Pancreas (tissue), 10 donors: ENCODE measurements around the gene KIF5A. TPM values are rescaled to one million over a fixed set of nuclear protein-coding genes. Genes with fewer than 3 reads are reported as not detected.

ENCODE experiments used
- ATAC-seq, 4 donors: fragments of 200-7000 bp; cut with Tn5 transposase; one replicate each; pipeline versions ENCODE4 v1.8.0 to v1.9.1; 2020; ENCODE audit warnings: mild to moderate bottlenecking in 4 of 4, moderate library complexity in 4 of 4
- DNase-seq, 6 donors: peaks; one replicate each; pipeline ENCODE4 v3.0.0-alpha.2; 2020
- FAIRE-seq: peaks from 2 replicates; lab custom pipeline; 2012; peaks lifted over from hg19 to GRCh38; lab: Jason Lieb, UNC
- H3K27ac ChIP-seq, 4 donors: fragments of 200-600 bp; sonication (generic); 1 replicate in 3 of 4; 2 replicates in 1 of 4; pipeline versions ENCODE4 v1.5.0 to v1.8.0; 2020
- H3K27me3 ChIP-seq, 4 donors: fragments of 200-600 bp; one replicate each; pipeline ENCODE4 v1.8.0; 2021
- H3K36me3 ChIP-seq, 3 donors: fragments of 200-600 bp; sonication (generic) in 1 of 3; one replicate each; pipeline versions ENCODE4 v1.5.0 to v1.8.0; 2020 to 2021
- H3K4me1 ChIP-seq, 3 donors: fragments of 200-600 bp; one replicate each; pipeline ENCODE4 v1.8.0; 2021
- H3K4me3 ChIP-seq, 4 donors: fragments of 200-600 bp; sonication (generic) in 2 of 4; one replicate each; pipeline versions ENCODE4 v1.5.0 to v1.8.0; 2020 to 2021
- H3K9me3 ChIP-seq, 4 donors: fragments of 200-600 bp; one replicate each; pipeline ENCODE4 v1.8.0; 2021
- CTCF ChIP-seq, 4 donors: fragments of 200-600 bp; sonication (generic) in 3 of 4; IDR thresholded peaks; one replicate each; pipeline versions ENCODE4 v1.5.0 to v1.8.0; 2021; ENCODE audit warnings: antibody characterized with exemption in 4 of 4
- WGBS, 2 donors: extraction: QIAGEN DNeasy Blood & Tissue Kit; methylation state at CpG; one replicate each; pipeline ENCODE4 v1.1.7; 2013; 5-methylcytosine and 5-hydroxymethylcytosine counted together
- intact Hi-C, 3 donors: fragments of 100-400 bp; cut with DNase I; formaldehyde crosslinking; loops; one replicate each; pipeline versions ENCODE4 v1.11.1 to v1.14.2; 2022
- polyA plus RNA-seq, 2 donors: library from polyadenylated mRNA; stranded (reverse); fragments of 200-250 nt; gene quantifications; one replicate each; pipeline ENCODE4 v1.2.3, GENCODE V29; 2013
- total RNA-seq, 6 donors: library from RNA; stranded (reverse); fragmentation: NEBNext Ultra II Directional in 4 of 6; extraction: Animal tissue kit (Norgen Biotek cat#: 25700) in 4 of 6; gene quantifications; one replicate each; pipeline versions ENCODE4 v1.2.1 to v1.2.4, GENCODE V29; 2021 to 2023
- donor health status: healthy with polysubstance abuse.
- donor health status: DM: no; HTN: no; CAD: no; lungs with moderate emphysema.
- donor health status: DM: no; HTN: no; CAD: no.
- donor health status: control.
- donor health status: control.
- donor health status: Bipolar disorder and iron deficiency.
- donor health status: DM: yes; HTN: yes; CAD: no.
- donor health status: DM: no; HTN: no; CAD: no.
- donor health status: DM: no; HTN: no; CAD: no.
- donor health status: DM: yes; HTN: yes; CAD: no.

The KIF5A gene
- total and polyA plus RNA-seq, 8 donors: 0.25 to 2.9 (median 0.68) TPM

- H3K4me3 ChIP-seq: peak overlapping the region; percentile 71 to 95 (median 91)
- intact Hi-C loops: no loop called here
- H3K27me3 ChIP-seq: no peaks in the 10 kb centered on the region
- WGBS, 2 donors: 5 to 13% methylated on average over 2 of the region's 2 CpGs
- ATAC-seq (peak in 1 of 4 donors; percentile 1), DNase-seq (no peak), FAIRE-seq (no peak)
- no peaks in the 10 kb centered on the region for H3K9me3 ChIP-seq
- no peak for TF ChIP-seq CTCF (IDR thresholded peaks at IDR 0.05)
- no peaks in the 10 kb centered on the region for H3K36me3 ChIP-seq
- H3K4me1 ChIP-seq: peaks cover 3 to 10% (median 6%) of the 10 kb centered on the region in 3 donors
- H3K27ac ChIP-seq: peak overlapping the region; percentile 45 to 75 (median 58)
Measured at GRCh38 chr12:57590479-57590863, 40.6 kb downstream of the KIF5A start.

GRCh38 chr12:57590864-57591781 lies 41.3 kb downstream of the KIF5A start, which contains the start of gene PIP4K2C:
TSS of gene PIP4K2C (plus strand) at chr12:57591192. CDS start at chr12:57591290, 98 bp downstream.
- no peak for TF ChIP-seq CTCF (IDR thresholded peaks at IDR 0.05)
- intact Hi-C loops: no loop called here
- peak within 1 kb of the TSS; percentile 45 to 75 (median 58) for H3K27ac ChIP-seq

GRCh38 chr12:57591782-57592325 lies 42.0 kb downstream of the KIF5A start:
- intact Hi-C loops: no loop called here
- FAIRE-seq (no peak), DNase-seq (no peak), ATAC-seq (peak in 1 of 4 donors; percentile 57)
- Histone ChIP-seq H3K27me3 (no peaks in the 10 kb centered on the region), H3K27ac (no peak overlapping the region), H3K4me3 (peak overlapping the region; percentile 71 to 95 (median 91)), H3K4me1 (peaks cover 3 to 10% (median 6%) of the 10 kb centered on the region in 3 donors), H3K9me3 (no peaks in the 10 kb centered on the region), H3K36me3 (no peaks in the 10 kb centered on the region)
- WGBS, 2 donors: 13 to 18% methylated on average over 10 of the region's 10 CpGs
- no peak for TF ChIP-seq CTCF (IDR thresholded peaks at IDR 0.05)

More at GRCh38 chr12:57590864-57591781, 41.3 kb downstream of the KIF5A start, which contains the start of gene PIP4K2C:
- WGBS, 2 donors: 0 to 1% methylated on average over 69 of the region's 69 CpGs
- H3K36me3 ChIP-seq: no peaks in the 10 kb centered on the region
- DNase-seq (peak; percentile 82 to 95 (median 90)), FAIRE-seq (no peak), ATAC-seq (peak; percentile 99 to 100 (median 99))
- no peaks in the 10 kb centered on the region for H3K9me3 ChIP-seq
- H3K4me1 ChIP-seq: peaks cover 3 to 10% (median 6%) of the 10 kb centered on the region in 3 donors
- H3K4me3 ChIP-seq: peak within 1 kb of the TSS; percentile 71 to 95 (median 91)
- H3K27me3 ChIP-seq: no peaks in the 10 kb centered on the region

- Histone ChIP-seq H3K4me1 (peaks cover 3 to 10% (median 6%) of the 10 kb centered on the region in 3 donors), H3K27ac (no peak overlapping the region), H3K36me3 (no peaks in the 10 kb centered on the region), H3K27me3 (no peaks in the 10 kb centered on the region), H3K4me3 (no peak overlapping the region), H3K9me3 (no peaks in the 10 kb centered on the region)
- ATAC-seq (no peak), DNase-seq (no peak), FAIRE-seq (no peak)
- intact Hi-C loops: no loop called here
- WGBS, 2 donors: 54 to 57% methylated on average over 2 of the region's 2 CpGs
- TF ChIP-seq CTCF (IDR thresholded peaks at IDR 0.05): no peak
Measured at GRCh38 chr12:57592551-57593165, 42.8 kb downstream of the KIF5A start.
